Measurements from ENCODE around the gene PRRC2C. TPM values are rescaled to one million over a fixed set of nuclear protein-coding genes. Genes with fewer than 3 reads are reported as not detected.
"Not testable (repeated sequence)": the region's sequence is repeated elsewhere in the genome, so short reads cannot be mapped to it uniquely, and the experiment has no call there.

Gene PRRC2C
- polyA plus RNA-seq, 3 donors: 20.0 to 33.2 (median 26.9) TPM

DNA sequence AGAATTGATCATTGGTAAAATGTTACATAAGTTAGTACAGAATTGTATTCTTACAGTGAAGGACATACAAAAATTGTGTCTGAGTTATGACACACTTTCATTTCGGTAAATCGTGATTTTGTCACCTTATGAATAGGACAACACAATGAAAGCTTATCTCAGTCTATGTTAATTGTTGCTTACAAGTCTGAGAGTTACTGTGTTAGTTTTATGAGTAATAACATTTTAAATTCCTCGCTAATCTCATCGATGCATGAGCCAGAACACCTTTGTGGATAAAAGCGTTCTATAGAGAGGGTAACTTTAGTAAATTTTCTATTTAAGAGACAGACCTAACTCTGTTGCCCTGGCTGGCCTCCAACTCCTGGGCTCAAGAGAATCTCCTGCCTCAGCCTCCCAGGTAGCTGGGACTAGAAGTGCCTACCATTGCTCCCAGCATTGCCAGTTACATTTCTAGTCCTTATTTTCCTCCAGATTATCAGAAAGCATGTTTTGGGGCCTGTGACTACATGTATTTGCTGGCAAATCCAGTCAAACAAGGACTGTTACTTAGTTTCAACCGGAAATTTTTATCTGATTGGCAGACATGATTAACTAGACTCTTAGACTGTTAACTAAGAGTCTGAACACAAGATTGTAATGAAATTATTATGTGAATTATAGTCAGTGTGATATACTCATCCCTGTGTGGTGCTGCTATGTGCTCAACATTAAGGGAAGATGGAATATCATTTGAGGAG lies 3.0 kb downstream of the PRRC2C start:
- H3K27ac ChIP-seq (ENCODE audit: low read depth, low read length): no peak overlapping the region
- 47 to 78% (median 74%) methylated on average over 6 of the region's 6 CpGs for WGBS, 3 donors

DNA sequence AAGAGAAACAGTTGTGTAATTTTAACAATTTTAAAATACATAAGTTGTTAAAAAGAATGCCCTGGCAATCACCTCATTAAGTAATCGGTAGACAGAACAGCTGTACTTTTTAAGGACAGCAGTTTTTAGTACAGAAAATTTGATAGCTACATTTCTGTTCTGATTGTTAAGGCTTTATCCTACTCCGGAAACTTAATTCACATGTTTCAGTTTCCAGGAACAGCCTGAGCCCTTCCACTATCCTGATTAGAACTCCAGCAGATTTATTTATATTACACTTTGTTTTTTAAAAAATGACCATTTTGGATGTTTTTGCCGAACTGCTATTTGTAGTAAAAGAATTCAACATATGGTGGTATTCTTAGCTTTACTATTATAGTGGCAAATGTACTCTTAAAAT lies 8.7 kb downstream of the PRRC2C start:
- 44 to 48% (median 44%) methylated on average over 3 of the region's 3 CpGs for whole genome bisulfite sequencing, 3 donors
- H3K27ac ChIP-seq (ENCODE audit: low read depth, low read length): no peak overlapping the region

DNA sequence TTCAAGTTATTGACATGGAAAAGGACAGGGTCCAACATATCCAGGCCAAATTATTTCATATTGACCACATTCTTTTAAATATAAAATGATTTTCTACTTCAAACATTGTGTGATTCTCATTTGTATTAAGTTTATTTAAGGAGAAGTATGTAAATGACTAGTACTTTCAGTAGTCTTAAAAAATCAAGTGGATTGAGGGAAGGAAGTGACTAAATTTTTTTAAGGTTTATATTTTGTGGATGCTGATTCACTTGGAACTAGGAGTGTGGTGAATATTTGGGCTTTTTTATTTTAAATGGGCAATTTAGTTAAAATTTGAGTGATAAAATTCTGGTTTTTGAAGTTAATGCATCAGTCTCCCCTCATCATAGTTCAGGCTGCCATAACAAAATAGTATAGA lies 10.1 kb downstream of the PRRC2C start:
- H3K27ac ChIP-seq (ENCODE audit: low read depth, low read length): no peak overlapping the region

DNA sequence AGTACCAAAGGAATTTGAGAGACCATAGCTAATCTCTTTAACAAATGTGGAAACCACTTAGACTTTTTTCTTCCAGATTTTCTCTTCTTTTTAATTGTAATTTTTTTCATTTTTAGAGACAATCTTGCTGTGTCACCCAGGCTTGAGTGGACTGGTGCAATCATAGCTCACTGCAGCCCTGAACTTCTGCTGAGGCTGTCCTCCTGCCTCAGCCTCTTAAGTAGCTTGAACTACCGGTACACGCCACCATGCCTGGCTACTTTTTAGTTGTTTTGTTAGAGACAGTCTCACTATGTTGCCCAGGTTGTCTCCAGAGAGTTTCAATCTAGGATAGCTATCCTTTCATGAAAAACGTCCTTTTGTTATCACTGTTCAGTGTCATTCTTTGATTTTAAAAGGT lies 15.0 kb downstream of the PRRC2C start:
- H3K27ac ChIP-seq (ENCODE audit: low read depth, low read length): no peak overlapping the region
- 81 to 93% (median 82%) methylated on average over 3 of the region's 3 CpGs for WGBS, 3 donors

DNA sequence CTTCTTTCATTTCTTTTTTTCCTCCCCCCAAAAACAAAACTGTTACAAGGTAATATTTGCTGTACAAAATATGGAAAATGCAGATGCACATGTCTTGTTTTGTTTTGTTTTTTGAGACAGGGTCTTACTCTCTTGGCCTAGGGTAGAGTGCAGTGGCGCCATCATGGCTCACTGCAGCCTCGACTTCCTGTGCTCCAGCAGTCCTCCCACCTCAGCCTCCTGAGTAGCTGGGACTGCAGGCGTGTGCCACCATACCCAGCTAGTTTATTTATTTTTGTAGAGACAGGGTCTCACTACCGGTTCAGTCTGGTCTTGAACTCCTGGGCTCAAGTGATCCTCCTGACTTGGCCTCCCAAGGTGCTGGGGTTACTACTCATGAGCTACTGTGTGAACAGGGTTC lies 15.5 kb downstream of the PRRC2C start:
- WGBS, 3 donors: 94 to 100% (median 95%) methylated on average over 4 of the region's 4 CpGs
- no peak overlapping the region for H3K27ac ChIP-seq (ENCODE audit: low read depth, low read length)

DNA sequence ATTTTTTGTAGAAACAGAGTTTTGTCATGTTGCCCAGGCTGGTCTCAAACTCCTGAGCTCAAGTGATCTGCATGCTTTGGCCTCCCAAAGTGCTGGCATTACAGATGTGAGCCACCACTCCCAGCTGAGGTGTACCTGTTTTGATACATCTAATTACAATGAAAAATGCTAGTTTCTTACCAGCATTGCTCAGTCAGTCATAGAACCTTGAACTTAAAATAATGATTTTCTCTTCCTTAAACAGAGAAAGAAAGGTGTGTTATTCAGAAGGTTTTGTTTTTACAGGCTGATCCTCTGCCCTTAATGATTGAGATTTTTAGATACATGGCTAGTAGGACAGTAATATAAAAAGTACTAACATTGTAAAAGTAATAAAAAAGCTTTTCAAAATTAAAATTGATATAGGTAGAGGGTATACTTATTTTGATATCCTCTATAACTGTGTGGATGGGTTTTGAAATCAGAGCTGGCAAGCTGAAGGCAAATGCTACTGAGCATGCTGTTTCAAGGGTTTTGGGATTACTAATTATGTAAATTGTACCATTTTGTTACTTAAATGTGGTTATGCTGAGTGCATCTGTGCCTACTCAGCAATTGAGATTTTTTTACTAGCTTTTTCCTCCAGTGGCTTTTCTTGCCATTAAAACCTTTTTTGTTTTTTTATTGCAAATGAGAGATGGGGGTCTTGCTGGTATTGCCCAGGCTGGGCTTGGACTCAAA lies 16.1 kb downstream of the PRRC2C start:
- H3K27ac ChIP-seq (ENCODE audit: low read depth, low read length): no peak overlapping the region

DNA sequence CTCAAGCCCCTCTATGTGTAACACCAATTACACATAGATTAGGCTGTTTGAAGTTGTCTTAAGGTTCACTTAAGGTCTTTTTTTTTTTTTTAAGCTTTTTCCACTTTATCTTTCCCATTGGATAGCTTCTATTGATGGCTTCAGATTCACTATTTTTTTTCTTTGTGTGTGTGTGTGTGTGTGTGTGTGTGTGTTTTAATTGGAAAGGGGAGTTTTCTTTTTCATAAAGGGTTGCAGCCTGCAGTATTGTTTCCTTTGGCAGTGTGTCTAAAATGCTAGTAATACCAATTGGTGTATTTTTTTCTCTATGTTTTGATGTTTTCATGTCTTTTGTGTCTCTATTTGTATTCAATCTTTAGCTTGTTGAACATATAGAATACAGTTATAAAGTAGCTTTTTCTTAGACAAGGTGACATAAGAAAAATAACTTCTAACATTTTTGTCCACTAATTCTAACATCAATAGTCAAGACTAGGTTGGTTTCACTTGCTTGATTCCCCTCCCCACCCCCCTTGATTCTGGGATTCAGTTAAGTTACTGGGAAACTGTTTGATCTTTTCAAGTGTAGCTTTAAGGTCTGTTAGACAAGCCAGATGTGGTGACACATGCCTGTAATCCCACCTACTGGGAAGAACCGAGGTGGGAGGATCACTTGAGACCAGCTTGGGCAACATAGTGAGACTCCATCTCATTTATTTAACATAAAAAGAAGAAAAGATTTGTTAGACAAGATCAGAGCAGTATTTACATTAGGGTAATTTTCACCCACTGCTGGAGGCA lies 21.4 kb downstream of the PRRC2C start:
- 25 to 57% (median 42%) methylated on average over 1 of the region's 1 CpG for WGBS, 3 donors
- H3K27ac ChIP-seq (ENCODE audit: low read depth, low read length): no peak overlapping the region

DNA sequence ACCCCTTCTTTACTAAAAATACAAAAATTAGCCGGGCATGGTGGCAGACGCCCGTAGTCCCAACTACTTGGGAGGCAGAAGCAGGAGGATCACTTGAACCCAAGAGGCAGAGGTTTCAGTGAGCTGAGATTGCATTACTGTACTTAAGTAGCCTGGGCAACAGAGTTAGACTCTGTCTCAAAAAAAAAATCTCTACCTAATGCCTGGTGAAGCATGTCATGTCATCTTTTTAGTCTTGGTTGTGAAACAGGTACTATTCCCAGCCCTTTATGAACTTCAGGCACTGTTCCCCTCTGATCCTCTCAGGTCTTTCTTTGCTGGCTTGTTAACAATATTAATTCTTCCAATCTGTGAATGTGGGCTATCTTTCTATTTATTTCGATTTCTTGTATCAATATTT lies 22.1 kb downstream of the PRRC2C start:
- H3K27ac ChIP-seq (ENCODE audit: low read depth, low read length): no peak overlapping the region
- 93 to 95% (median 93%) methylated on average over 4 of the region's 4 CpGs for WGBS, 3 donors

DNA sequence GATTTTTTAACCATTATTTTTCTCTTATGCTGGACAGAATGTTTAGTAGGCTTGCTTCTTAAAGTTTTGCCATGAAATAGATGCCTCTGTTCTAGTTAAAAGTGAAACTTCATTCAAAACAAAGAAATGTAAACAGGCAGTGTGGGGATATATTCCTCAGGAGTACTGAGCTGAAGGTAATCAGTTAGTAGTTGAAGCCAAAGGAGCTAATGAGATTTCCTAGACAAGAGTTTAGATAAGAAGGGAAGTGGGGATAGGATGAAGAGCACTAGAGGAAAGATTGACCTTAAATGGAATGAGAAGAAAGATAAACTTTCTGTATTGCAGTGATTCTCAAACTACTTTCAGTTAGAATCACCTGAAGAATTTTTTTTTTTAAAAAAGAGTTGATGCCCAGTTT lies 23.9 kb downstream of the PRRC2C start:
- no peak overlapping the region for H3K27ac ChIP-seq (ENCODE audit: low read depth, low read length)

DNA sequence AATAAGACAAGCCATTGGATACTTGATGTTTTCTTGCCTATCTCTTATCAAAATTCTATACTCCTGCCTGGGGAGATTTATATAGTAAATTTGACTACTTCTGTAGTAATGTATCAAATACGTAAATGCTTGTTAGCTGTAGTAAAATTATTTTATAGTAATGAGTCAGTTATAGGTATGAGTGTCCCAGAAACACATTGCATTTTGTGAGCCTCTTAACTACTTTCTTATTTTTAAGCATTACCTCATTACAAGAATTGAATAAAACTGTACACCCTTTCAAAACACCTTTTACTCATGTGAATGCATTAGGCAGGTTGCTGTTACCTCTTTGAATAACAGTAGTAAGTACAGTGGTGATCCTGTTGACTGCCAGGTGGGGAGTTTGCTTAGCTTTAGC lies 28.4 kb downstream of the PRRC2C start:
- WGBS, 3 donors: 0% methylated on average over 1 of the region's 1 CpG

DNA sequence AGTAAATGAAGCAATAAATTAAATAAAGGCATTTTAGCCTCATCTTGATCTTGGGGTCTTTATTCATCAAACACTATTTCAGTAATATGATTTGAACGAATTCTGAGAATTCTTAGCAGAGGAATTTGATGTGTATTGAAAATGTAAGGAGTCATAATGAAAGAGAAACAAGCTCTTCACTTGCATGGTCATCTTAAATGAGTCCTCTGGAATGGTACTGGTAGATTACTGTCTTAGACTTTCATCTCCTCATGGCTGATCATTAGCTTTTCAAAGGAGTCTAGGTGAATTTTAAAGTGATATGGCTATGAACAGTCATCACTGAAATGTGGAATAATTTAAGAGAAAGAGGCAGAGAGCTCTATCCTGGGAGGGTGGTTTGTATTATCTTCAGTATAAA lies 30.0 kb downstream of the PRRC2C start:
- 91 to 100% (median 98%) methylated on average over 1 of the region's 1 CpG for WGBS, 3 donors
- no peak overlapping the region for H3K27ac ChIP-seq (ENCODE audit: low read depth, low read length)

More for the DNA sequence above, 28.4 kb downstream of the PRRC2C start:
- no peak overlapping the region for H3K27ac ChIP-seq (ENCODE audit: low read depth, low read length)

DNA sequence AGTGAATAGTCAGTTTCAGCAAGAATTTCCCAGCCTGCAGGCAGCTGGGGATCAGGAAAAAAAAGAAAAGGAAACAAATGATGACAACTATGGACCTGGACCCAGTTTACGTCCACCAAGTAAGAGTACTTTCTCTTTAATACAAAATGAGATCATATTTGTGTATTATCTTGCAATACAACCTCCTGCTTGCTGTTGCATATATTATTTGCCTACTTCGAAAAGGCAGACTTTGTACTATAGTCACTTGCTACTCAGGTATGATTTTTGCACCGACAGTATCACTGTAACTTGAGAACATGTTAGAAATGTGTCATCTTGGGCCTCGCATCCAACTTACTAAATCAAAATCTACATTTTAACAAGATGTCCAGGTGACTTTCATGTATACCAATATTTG lies 30.4 kb downstream of the PRRC2C start:
- WGBS, 3 donors: 84 to 95% (median 94%) methylated on average over 4 of the region's 4 CpGs
- H3K27ac ChIP-seq (ENCODE audit: low read depth, low read length): no peak overlapping the region

DNA sequence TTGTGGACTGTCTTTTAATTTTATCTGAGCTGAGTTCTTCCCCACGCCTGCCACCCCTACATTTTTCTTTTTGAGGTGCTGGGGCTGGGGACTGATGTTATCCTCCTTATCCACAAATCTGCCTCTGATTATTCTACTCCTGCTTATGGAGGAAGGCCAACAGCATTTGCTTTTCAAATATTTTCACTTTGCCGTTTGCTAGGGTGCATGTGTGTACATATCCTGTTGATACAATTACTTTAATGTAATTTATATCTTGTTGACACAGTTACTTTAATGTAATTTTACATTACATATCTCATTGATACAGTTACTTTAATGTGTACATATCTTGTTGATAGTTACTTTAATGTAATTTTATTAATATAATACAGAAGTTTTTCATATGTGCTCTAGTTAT lies 36.2 kb downstream of the PRRC2C start:
- WGBS, 3 donors: 61 to 81% (median 70%) methylated on average over 2 of the region's 2 CpGs

DNA sequence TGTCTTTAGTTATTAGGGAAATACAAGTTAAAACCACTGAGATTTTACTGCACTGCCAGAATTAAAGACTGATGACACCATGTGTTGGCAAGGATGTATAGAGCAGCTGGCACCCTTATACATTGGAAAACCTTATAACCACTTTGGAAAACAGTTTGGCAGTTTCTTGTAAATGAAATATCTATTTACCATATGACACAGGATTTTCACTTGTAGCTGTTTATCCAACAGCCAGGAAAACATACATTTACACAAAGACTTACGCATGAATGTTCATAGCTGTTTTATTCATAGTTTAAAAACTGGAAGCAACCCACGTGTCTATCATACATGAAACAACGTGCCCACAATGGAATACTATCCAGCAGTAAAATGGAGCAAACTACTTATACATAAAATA lies 45.3 kb downstream of the PRRC2C start:
- WGBS, 3 donors: 93 to 96% (median 93%) methylated on average over 3 of the region's 3 CpGs
- no peak overlapping the region for H3K27ac ChIP-seq (ENCODE audit: low read depth, low read length)

More for the DNA sequence above, 36.2 kb downstream of the PRRC2C start:
- no peak overlapping the region for H3K27ac ChIP-seq (ENCODE audit: low read depth, low read length)

DNA sequence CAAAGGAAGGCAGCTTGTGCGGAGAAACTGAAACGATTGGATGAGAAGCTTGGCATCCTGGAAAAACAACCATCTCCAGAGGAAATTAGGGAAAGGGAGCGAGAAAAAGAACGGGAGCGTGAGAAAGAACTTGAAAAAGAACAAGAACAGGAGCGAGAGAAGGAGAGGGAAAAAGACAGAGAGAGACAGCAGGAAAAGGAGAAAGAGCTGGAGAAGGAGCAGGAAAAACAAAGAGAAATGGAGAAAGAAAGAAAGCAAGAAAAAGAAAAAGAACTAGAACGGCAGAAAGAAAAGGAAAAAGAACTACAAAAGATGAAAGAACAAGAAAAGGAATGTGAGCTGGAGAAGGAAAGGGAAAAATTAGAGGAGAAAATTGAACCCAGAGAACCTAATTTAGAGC lies 47.2 kb downstream of the PRRC2C start:
- no peak overlapping the region for H3K27ac ChIP-seq (ENCODE audit: low read depth, low read length)
- 95 to 97% (median 97%) methylated on average over 7 of the region's 7 CpGs for WGBS, 3 donors

DNA sequence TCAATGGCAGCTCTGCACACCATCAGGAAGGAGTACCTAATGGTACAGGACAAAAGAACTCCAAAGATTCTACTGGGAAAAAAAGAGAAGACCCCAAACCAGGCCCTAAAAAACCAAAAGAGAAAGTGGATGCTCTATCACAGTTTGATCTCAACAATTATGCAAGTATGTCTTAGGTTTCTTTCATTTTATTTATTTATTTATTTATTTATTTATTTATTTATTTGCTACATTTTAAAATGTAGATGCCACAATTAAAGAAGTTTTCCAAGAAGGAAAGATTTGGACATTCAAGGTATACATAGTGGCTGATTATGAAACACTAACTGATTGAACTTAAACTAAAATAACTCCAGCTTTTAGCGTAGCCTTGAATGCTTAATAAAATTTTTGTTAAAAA lies 60.2 kb downstream of the PRRC2C start:
- 96 to 100% (median 98%) methylated on average over 1 of the region's 1 CpG for WGBS, 3 donors
- no peak overlapping the region for H3K27ac ChIP-seq (ENCODE audit: low read depth, low read length)

DNA sequence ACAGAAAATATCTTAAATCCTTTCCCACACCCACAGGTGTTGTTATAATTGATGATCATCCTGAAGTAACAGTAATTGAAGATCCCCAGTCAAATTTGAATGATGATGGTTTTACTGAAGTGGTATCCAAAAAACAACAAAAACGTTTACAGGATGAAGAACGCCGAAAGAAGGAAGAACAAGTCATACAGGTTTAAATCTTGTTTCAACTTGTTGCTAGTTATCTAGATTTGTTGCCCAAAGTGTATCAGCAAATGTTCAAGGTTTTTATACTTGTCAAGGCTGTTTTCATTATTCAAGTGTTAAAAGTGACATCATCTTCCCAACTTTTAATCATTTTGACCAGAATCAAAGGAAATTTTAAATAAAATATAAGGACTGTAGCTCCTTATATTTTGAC lies 64.7 kb downstream of the PRRC2C start:
- WGBS, 3 donors: 66 to 92% (median 88%) methylated on average over 3 of the region's 3 CpGs
- H3K27ac ChIP-seq (ENCODE audit: low read depth, low read length): no peak overlapping the region

DNA sequence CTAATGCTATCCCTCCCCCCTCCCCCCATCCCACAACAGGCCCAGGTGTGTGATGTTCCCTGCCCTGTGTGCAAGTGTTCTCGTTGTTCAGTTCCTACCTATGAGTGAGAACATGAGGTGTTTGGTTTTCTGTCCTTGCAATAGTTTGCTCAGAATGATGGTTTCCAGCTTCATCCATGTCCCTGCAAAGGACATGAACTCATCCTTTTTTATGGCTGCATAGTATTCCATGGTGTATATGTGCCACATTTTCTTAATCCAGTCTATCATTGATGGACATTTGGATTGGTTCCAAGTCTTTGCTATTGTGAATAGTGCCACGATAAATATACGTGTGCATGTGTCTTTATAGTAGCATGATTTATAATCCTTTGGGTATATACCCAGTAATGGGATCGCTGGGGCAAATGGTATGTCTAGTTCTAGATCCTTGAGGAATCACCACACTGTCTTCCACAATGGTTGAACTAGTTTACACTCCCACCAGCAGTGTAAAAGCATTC lies 65.3 kb downstream of the PRRC2C start:
- not testable (repeated sequence) for H3K27ac ChIP-seq (ENCODE audit: low read depth, low read length)
- 95 to 97% (median 97%) methylated on average over 4 of the region's 4 CpGs for WGBS, 3 donors

DNA sequence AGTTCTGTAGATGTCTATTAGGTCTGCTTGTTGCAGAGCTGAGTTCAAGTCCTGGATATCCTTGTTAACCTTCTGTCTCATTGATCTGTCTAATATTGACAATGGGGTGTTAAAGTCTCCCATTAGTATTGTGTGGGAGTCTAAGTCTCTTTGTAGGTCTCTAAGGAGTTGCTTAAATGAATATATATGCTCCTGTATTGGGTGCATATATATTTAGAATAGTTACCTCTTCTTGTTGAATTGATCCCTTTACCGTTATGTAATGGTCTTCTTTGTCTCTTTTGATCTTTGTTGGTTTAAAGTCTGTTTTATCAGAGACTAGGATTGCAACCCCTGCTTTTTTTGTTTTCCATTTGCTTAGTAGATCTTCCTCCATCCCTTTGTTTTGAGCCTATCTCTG lies 68.6 kb downstream of the PRRC2C start:
- 100% methylated on average over 1 of the region's 1 CpG for WGBS, 3 donors
- H3K27ac ChIP-seq (ENCODE audit: low read depth, low read length): not testable (repeated sequence)

All from adipose tissue (tissue), 3 donors.